T47D (cell line): ENCODE measurements around the gene DEFB108B.
A peak's percentile ranks its signal among the peaks of the same experiment; 100 is the strongest.
"Not testable (repeated sequence)": the region's sequence is repeated elsewhere in the genome, so short reads cannot be mapped to it uniquely, and the experiment has no call there.

Experiments used
- DNase-seq, 2 experiments: peaks; one replicate each; pipeline versions ENCODE4 v3.0.0 to v3.0.0-alpha.2; 2011 to 2012; ENCODE audit warnings: low read depth in 1 of 2, low spot score in 1 of 2
- JUND ChIP-seq: IDR thresholded peaks from 2 replicates; pipeline ENCODE4 v1.6.1; 2012; ENCODE audit warnings: low read depth
- in situ Hi-C: cut with HindIII; loops from 2 replicates; pipeline ENCODE4 v1.10.0; 2016; ENCODE audit warnings: low sequenced_read_pairs, low pct_unique_long_range_greater_than_20kb

DEFB108B gene, protein sequence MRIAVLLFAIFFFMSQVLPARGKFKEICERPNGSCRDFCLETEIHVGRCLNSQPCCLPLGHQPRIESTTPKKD

GRCh38 chr11:71832811-71833210 is at the start of gene DEFB108B:
Gene DEFB108B (plus strand): TSS chr11:71833200. CDS start chr11:71833200, 0 bp downstream.
- in situ Hi-C loops = not testable (repeated sequence)

DNA sequence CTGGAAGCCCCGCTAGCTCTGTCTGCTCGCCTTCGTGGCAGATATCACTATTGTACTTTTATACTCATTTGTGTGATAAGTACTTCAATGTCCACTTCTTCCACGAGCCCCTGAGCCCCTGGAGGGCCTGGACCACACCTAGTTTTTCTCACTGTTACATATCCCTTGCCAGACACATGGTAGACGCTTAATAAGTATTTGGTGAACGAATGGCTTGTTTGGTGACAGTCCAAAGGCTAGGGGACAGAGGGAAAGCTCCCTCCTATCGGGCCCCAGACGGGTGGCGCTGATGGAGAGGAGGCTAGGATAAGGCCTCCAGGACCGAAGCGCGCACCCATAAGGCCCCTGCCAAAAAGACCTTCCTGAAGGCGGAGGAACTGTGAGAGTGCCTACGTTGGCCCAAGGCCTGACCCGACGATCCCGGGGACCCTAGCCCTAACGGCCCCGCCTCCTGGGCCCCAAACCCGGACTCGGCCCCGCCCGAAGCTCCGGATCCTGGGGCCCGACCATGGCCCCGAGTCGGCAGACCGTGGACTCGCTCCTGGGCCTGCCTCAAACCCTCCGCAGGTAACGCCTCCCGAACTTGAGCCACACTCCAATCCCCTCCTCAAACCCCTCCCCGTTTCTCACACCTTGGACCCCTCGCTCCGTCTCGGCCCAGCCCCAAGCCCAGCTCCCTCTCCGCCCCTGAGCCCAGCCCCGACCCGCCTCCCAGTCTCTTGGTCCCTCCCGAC is 46.7 kb upstream of the DEFB108B start:
- peak; percentile 60 to 90 for DNase-seq
- in situ Hi-C loops = not testable (repeated sequence)

More at GRCh38 chr11:71832811-71833210, at the start of gene DEFB108B:
- DNase-seq = not testable (repeated sequence)

GRCh38 chr11:71786848-71787097 is 46.2 kb upstream of the DEFB108B start:
- DNase-seq = peak; percentile 77 to 99
- in situ Hi-C loops = not testable (repeated sequence)

GRCh38 chr11:71787098-71787823 is 45.7 kb upstream of the DEFB108B start:
- in situ Hi-C loops = no loop called here
- no peak for TF ChIP-seq JUND
- DNase-seq = peak in 1 of 2 experiments; percentile 52

GRCh38 chr11:71787824-71788454 is 45.1 kb upstream of the DEFB108B start:
- peak in 1 of 2 experiments; percentile 23 for DNase-seq
- in situ Hi-C loops = not testable (repeated sequence)

GRCh38 chr11:71789444-71790196 is 43.4 kb upstream of the DEFB108B start:
- in situ Hi-C loops, DNase-seq: not testable (repeated sequence)

DNA sequence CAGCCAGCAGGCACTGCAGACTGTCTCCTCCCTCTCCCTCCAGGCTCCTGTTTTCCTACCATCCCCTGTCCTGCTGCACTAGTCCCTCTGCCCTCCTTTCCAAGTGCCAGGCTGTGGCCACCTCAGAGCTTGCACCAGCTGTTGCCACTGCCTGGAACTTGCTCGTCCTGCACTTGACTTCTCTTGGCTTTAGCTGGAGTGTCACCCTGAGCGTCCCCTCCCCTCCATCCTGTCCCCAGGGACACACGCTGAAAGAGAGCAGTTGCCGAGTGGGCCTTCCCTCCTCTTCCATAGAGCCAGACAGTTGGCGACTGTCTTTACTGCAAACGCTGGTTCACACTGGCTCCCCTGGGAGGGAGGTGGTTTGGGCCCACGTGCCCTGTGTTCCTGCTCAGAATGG is 41.9 kb upstream of the DEFB108B start:
- in situ Hi-C loops, DNase-seq: not testable (repeated sequence)

DNA sequence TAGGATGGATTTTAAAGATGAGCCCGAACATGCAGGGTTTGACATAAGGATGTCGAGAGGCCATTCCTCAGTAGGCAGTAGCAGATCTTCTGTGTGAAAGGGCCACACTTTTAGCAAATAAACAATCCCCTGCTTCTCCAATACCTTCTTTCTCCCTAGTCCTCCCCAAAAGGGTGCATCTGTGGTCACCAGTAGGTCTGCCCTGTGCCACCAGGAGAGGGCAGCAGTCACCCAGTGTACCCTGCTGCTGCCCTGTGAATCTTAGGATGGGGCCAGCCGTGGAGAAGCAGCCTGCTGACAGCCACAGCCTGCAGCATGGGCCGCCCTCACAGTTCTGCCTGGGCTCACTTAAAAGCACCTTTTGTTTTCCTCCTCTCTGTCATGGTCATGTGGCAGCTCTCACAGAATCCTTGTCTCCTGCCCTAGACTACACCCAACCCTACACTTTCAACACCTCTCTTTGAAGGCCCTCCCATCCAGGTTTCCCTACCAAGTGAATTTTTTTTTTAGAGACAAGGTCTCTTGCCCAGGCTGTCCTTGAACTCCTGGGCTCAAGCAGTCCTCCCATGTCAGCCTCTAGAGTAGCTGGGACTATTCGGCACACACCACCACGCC is 40.3 kb upstream of the DEFB108B start:
- in situ Hi-C loops = not testable (repeated sequence)
- peak; percentile 17 to 59 for DNase-seq

DNA sequence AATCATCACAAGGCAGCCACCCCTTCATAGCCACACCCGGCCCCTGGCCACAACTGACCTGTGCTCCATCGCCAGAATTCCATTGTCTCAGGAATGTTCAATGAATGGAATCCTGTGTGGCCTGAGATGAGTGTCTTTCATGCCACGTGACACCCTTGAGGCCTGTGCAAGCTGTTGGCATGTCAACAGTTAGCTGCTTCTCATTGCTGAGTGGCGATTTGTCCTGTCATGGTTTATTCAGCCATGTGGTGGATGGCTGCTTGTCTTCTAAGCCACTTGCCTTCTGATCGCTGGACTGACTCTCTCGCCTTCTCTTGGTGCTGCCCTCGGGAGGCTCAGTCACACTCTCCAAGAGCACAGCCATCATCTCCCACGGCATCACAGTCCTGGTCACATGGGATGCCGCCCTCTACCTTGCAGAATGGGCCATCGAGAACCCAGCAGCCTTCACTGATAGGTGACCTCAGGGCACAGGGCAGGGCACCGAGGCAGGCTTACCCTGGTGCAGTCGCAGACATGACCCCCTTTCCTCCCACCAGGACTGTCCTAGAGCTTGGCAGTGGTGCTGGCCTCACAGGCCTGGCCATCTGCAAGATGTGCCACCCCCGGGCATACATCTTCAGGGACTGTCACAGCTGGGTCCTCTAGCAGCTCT is 38.5 kb upstream of the DEFB108B start:
- in situ Hi-C loops = not testable (repeated sequence)
- peak in 1 of 2 experiments; percentile 54 for DNase-seq

- DNase-seq, in situ Hi-C loops: not testable (repeated sequence)
Observed at GRCh38 chr11:71795236-71795635, 37.8 kb upstream of the DEFB108B start.

DNA sequence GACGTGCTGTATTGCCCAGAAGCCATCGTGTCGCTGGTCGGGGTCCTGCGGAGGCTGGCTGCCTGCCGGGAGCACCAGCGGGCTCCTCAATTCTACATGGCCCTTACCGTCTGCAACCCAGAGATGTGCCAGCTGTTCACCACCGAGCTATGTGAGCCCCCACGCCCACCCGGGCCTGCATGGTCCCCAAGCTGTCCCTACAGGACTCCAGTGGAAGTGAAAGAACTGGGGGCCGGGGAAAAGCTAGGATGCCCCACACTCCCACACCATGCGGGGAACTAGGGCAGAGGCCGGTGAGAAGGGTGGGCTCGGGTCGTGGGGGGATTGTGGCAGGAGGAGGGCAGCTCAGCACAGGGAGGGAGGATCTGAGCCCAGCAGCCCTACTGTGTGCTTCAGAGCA is 37.0 kb upstream of the DEFB108B start:
- DNase-seq, in situ Hi-C loops: not testable (repeated sequence)

DNA sequence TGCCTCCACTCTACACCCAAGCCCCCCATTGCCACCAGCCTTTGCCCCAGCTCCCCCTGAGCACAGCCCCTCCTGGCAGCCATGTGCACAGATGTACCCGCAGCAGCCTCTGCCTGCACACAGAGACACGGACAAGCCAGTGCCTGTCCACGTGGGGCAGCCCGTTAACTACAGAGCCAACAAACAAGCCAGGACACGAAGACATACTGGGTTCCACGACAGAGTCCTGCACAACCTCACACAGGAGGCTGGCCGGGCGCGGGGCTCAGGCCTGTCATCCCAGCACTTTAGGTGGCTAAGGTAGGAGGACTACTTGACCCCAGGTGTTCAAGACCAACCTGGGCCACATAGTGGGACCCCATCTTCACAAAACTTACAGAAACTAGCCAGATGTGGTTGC is 36.2 kb upstream of the DEFB108B start:
- DNase-seq, in situ Hi-C loops: not testable (repeated sequence)

- DNase-seq, in situ Hi-C loops: not testable (repeated sequence)
Observed at GRCh38 chr11:71799556-71800128, 33.4 kb upstream of the DEFB108B start.

- DNase-seq = peak; percentile 38 to 85
- in situ Hi-C loops = not testable (repeated sequence)
Observed at GRCh38 chr11:71800335-71800953, 32.6 kb upstream of the DEFB108B start.

DNA sequence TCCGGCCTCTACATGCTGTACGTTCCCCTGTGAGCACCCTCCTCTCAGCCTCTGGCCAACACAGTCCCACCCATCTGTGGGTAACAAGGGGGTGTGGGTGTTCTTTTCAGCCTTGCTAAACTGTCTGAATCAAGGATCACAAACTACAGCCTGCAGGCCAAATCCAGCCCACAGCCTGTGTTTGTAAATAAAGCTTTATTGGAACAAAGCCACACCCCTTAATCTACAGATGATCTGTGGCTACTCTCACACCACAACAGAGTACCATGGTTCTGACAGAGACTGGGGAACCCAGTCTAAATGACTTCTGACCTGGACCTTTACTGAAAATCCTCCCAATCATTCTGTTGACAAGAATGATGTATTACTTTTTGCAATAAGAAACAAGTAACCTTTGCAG is 32.0 kb upstream of the DEFB108B start:
- in situ Hi-C loops, DNase-seq: not testable (repeated sequence)

- in situ Hi-C loops = not testable (repeated sequence)
Observed at GRCh38 chr11:71802874-71803273, 30.1 kb upstream of the DEFB108B start.

More at GRCh38 chr11:71802874-71803273, 30.1 kb upstream of the DEFB108B start:
- DNase-seq = not testable (repeated sequence)
